WTC11 (cell line): Measurements from ENCODE around the gene SEC16B. TPM values are rescaled to one million over a fixed set of nuclear protein-coding genes. Genes with fewer than 3 reads are reported as not detected.
"Not testable (repeated sequence)": the region's sequence is repeated elsewhere in the genome, so short reads cannot be mapped to it uniquely, and the experiment has no call there.

Experiments used
- ATAC-seq: fragments of 200-7000 bp; cut with Tn5 transposase; 2 replicates; pipeline ENCODE4 v1.10.0; 2021; ENCODE audit warnings: mild to moderate bottlenecking, moderate library complexity
- CTCF ChIA-PET: fragments of 300-600 bp; sonication (Branson Sonifier 250); formaldehyde crosslinking; loops from one replicate; lab custom pipeline; 2021; ENCODE audit warnings: antibody characterized with exemption; lab: Charles Lee
- POLR2A ChIA-PET: fragments of 350-600 bp; sonication (Branson Sonifier 250); formaldehyde crosslinking; loops from one replicate; lab custom pipeline; 2021; ENCODE audit warnings: antibody characterized with exemption; lab: Charles Lee
- DNase-seq: peaks from one replicate; pipeline ENCODE4 v3.0.0; 2021; ENCODE audit warnings: low spot score
- H3K27ac Mint-ChIP-seq: 2 replicates; pipeline ENCODE4 v1.8.0; 2021; ENCODE audit warnings: mixed read lengths
- H3K27me3 Mint-ChIP-seq: 2 replicates; pipeline ENCODE4 v1.8.0; 2021; ENCODE audit warnings: low read depth, mild to moderate bottlenecking, moderate library complexity, mixed read lengths
- H3K36me3 Mint-ChIP-seq: 2 replicates; pipeline ENCODE4 v1.8.0; 2021; ENCODE audit warnings: mixed read lengths
- H3K4me1 Mint-ChIP-seq: 2 replicates; pipeline ENCODE4 v1.8.0; 2022; ENCODE audit warnings: mixed read lengths
- H3K4me3 Mint-ChIP-seq: 2 replicates; pipeline ENCODE4 v1.8.0; 2021; ENCODE audit warnings: mild to moderate bottlenecking, moderate library complexity, mixed read lengths
- H3K9me3 Mint-ChIP-seq: 2 replicates; pipeline ENCODE4 v1.8.0; 2021; ENCODE audit warnings: mixed read lengths
- AR ChIP-seq: fragments of 250-450 bp; sonication (Bioruptor Pico); IDR thresholded peaks from 2 replicates; pipeline ENCODE4 v1.9.0; 2021; ENCODE audit warnings: mild to moderate bottlenecking
- ATF6 ChIP-seq: sonication (generic); formaldehyde crosslinking; IDR thresholded peaks from 2 replicates; pipeline ENCODE4 v1.8.1; 2023; ENCODE audit warnings: mild to moderate bottlenecking, missing genetic modification reagents
- CTCF ChIP-seq: fragments of 200-600 bp; IDR thresholded peaks from 2 replicates; pipeline ENCODE4 v1.8.0; 2022; ENCODE audit warnings: antibody characterized with exemption
- FOXK1 ChIP-seq: sonication (generic); formaldehyde crosslinking; IDR thresholded peaks from 2 replicates; pipeline ENCODE4 v1.8.0; 2022; ENCODE audit warnings: mild to moderate bottlenecking, moderate library complexity, missing genetic modification reagents
- IRF1 ChIP-seq: sonication (generic); formaldehyde crosslinking; IDR thresholded peaks from 2 replicates; pipeline ENCODE4 v1.8.0; 2023; ENCODE audit warnings: missing genetic modification reagents
- MAX ChIP-seq: sonication (generic); formaldehyde crosslinking; IDR thresholded peaks from 2 replicates; pipeline ENCODE4 v1.8.0; 2022; ENCODE audit warnings: mild to moderate bottlenecking, missing genetic modification reagents
- MXD4 ChIP-seq: fragments of 250-450 bp; sonication (Bioruptor Pico); IDR thresholded peaks from 2 replicates; pipeline ENCODE4 v1.8.0; 2021; ENCODE audit warnings: mild to moderate bottlenecking, moderate library complexity, borderline replicate concordance
- NFYB ChIP-seq: sonication (generic); formaldehyde crosslinking; conservative IDR thresholded peaks from 2 replicates; pipeline ENCODE4 v1.8.0; 2022; ENCODE audit warnings: low read depth, missing genetic modification reagents
- NR3C1 ChIP-seq: sonication (generic); formaldehyde crosslinking; conservative IDR thresholded peaks from 2 replicates; pipeline ENCODE4 v1.8.1; 2023; ENCODE audit warnings: low read depth, mild to moderate bottlenecking, missing genetic modification reagents
- PRDM15 ChIP-seq: sonication (generic); formaldehyde crosslinking; IDR thresholded peaks from 2 replicates; pipeline ENCODE4 v1.8.0; 2022; ENCODE audit warnings: missing genetic modification reagents
- PRRX2 ChIP-seq: fragments of 250-450 bp; sonication (Bioruptor Pico); IDR thresholded peaks from 2 replicates; pipeline ENCODE4 v1.8.0; 2021; ENCODE audit warnings: mild to moderate bottlenecking
- TCF7 ChIP-seq: sonication (generic); formaldehyde crosslinking; IDR thresholded peaks from 2 replicates; pipeline ENCODE4 v1.8.0; 2022; ENCODE audit warnings: mild to moderate bottlenecking, low read depth, missing genetic modification reagents, moderate library complexity
- ZNF232 ChIP-seq: sonication (generic); formaldehyde crosslinking; IDR thresholded peaks from 2 replicates; pipeline ENCODE4 v1.8.0; 2022; ENCODE audit warnings: mild to moderate bottlenecking, missing genetic modification reagents
- ZNF263 ChIP-seq: sonication (generic); formaldehyde crosslinking; IDR thresholded peaks from 2 replicates; pipeline ENCODE4 v1.8.1; 2022; ENCODE audit warnings: low read depth, mild to moderate bottlenecking, moderate library complexity, missing genetic modification reagents
- ZNF281 ChIP-seq: sonication (generic); formaldehyde crosslinking; IDR thresholded peaks from 2 replicates; pipeline ENCODE4 v1.8.0; 2023; ENCODE audit warnings: mild to moderate bottlenecking, missing genetic modification reagents
- ZSCAN18 ChIP-seq: fragments of 250-450 bp; sonication (Bioruptor Pico); IDR thresholded peaks from 2 replicates; pipeline ENCODE4 v2.1.2; 2022; ENCODE audit warnings: mild to moderate bottlenecking, moderate library complexity
- total RNA-seq: library from RNA; stranded (reverse); gene quantifications from 3 replicates; pipeline ENCODE4 v1.2.3, GENCODE V29; 2021

The SEC16B gene
- total RNA-seq, 1 experiment from 2014 or later = 0.90 TPM

- no peaks in the 10 kb centered on the region for H3K27me3 Mint-ChIP-seq
- POLR2A ChIA-PET = no interaction called here
- no peak for TF ChIP-seq ZNF263
- no peaks in the 10 kb centered on the region for H3K36me3 Mint-ChIP-seq
- ATAC-seq (no peak), DNase-seq (no peak)
- no peak overlapping the region for H3K4me3 Mint-ChIP-seq
- H3K27ac Mint-ChIP-seq = no peak overlapping the region; the same call in 1 of the 2 replicates
- CTCF ChIA-PET = no interaction called here
- H3K9me3 Mint-ChIP-seq = peaks cover 3% of the 10 kb centered on the region
- peaks cover 7% of the 10 kb centered on the region for H3K4me1 Mint-ChIP-seq
Measured at GRCh38 chr1:177995369-177995768, 25.5 kb upstream of the SEC16B start.

GRCh38 chr1:177986281-177986680, 16.4 kb upstream of the SEC16B start:
- ATAC-seq (peak; percentile 87), DNase-seq (peak; percentile 16)
- CTCF ChIA-PET = interaction anchor here (1.0 to 1.4 kb wide), 3 partner anchors 51 to 515 kb away, joined by 3 to 4 read pairs (median 3); no protein-coding TSS in a partner anchor
- H3K4me3 Mint-ChIP-seq, POLR2A ChIA-PET, H3K4me1 Mint-ChIP-seq, H3K27me3 Mint-ChIP-seq, H3K27ac Mint-ChIP-seq, H3K36me3 Mint-ChIP-seq: not testable (repeated sequence)
- H3K9me3 Mint-ChIP-seq = peaks cover 31% of the 10 kb centered on the region
- TF ChIP-seq FOXK1 (CRISPR knock-in tag) = 0 out of 2 replicates have a peak, but pooled peaks have one; percentile 40

- peaks cover 22% of the 10 kb centered on the region for H3K9me3 Mint-ChIP-seq
- no peaks in the 10 kb centered on the region for H3K27me3 Mint-ChIP-seq
- no peak for ATAC-seq
- H3K4me1 Mint-ChIP-seq = peaks cover 8% of the 10 kb centered on the region
- H3K36me3 Mint-ChIP-seq = peaks cover 4% of the 10 kb centered on the region
- DNase-seq = no peak
- ChIA-PET POLR2A (no interaction called here), CTCF (interaction anchor here (1.8 kb wide), 1 partner anchor 47 kb away, joined by 4 read pairs; no protein-coding TSS in a partner anchor)
- H3K27ac Mint-ChIP-seq = no peak overlapping the region
- no peak for TF ChIP-seq PRDM15 (CRISPR knock-in tag)
- no peak for TF ChIP-seq MAX (CRISPR knock-in tag)
- TF ChIP-seq IRF1 (CRISPR knock-in tag) = no peak
- no peak for TF ChIP-seq MXD4 (CRISPR knock-in tag)
- TF ChIP-seq NFYB (CRISPR knock-in tag) = no peak
- no peak for TF ChIP-seq ZNF232 (CRISPR knock-in tag)
- no peak for TF ChIP-seq ZSCAN18 (CRISPR knock-in tag)
- no peak for TF ChIP-seq CTCF
- TF ChIP-seq ATF6 (CRISPR knock-in tag) = no peak
- TF ChIP-seq PRRX2 (CRISPR knock-in tag) = no peak
- no peak for TF ChIP-seq ZNF281 (CRISPR knock-in tag)
- TF ChIP-seq NR3C1 = no peak
- no peak for TF ChIP-seq TCF7 (CRISPR knock-in tag)
- no peak for TF ChIP-seq AR
- no peak overlapping the region for H3K4me3 Mint-ChIP-seq
Measured at GRCh38 chr1:177984761-177985160, 14.9 kb upstream of the SEC16B start.
